GM12801 (cell line): ENCODE results near the gene NKAIN2.

ENCODE experiments used
- CTCF ChIP-seq: IDR thresholded peaks from one replicate; pipeline ENCODE4 v1.5.1; 2011; ENCODE audit warnings: control low read depth; ENCODE audit not compliant: insufficient read length; ENCODE audit errors: extremely low read depth

NKAIN2 gene

GRCh38 chr6:124432620-124433019 lies 629.0 kb downstream of the NKAIN2 start:
- no peak for TF ChIP-seq CTCF

GRCh38 chr6:124433387-124434160 lies 629.9 kb downstream of the NKAIN2 start:
- no peak for TF ChIP-seq CTCF

GRCh38 chr6:124434421-124434820 lies 630.8 kb downstream of the NKAIN2 start:
- no peak for TF ChIP-seq CTCF

GRCh38 chr6:124436803-124437202 lies 633.1 kb downstream of the NKAIN2 start:
- TF ChIP-seq CTCF, result no peak

- TF ChIP-seq CTCF, result no peak
Measured at GRCh38 chr6:124438546-124439065, 634.9 kb downstream of the NKAIN2 start.

GRCh38 chr6:124441450-124441849 lies 637.8 kb downstream of the NKAIN2 start:
- no peak for TF ChIP-seq CTCF

GRCh38 chr6:124443541-124443940 lies 639.9 kb downstream of the NKAIN2 start:
- TF ChIP-seq CTCF, result no peak

GRCh38 chr6:124445581-124445980 lies 641.9 kb downstream of the NKAIN2 start:
- TF ChIP-seq CTCF, result no peak
